ENCODE measurements around the gene OTOGL. TPM values are rescaled to one million over a fixed set of nuclear protein-coding genes. Genes with fewer than 3 reads are reported as not detected.

Gene OTOGL
- total and polyA plus RNA-seq, 10 donors, result 0.09 to 0.88 (median 0.23) TPM; not detected in 1

GRCh38 chr12:80156306-80156705, 57.0 kb downstream of the OTOGL start:
- TF ChIP-seq POLR2A (IDR thresholded peaks at IDR 0.05), result no peak
- no peak for TF ChIP-seq POLR2AphosphoS5 (IDR thresholded peaks at IDR 0.05)
- no peak for TF ChIP-seq CTCF (IDR thresholded peaks at IDR 0.05 in 8 of 11, conservative IDR thresholded peaks at IDR 0.05 in 3 of 11)
- no peaks in the 10 kb centered on the region for H3K27me3 ChIP-seq (replicated peaks in 1 of 7)
- WGBS, 5 donors, result 85 to 88% (median 86%) methylated on average over 5 of the region's 5 CpGs
- H3K4me3 ChIP-seq, result no peak overlapping the region
- no peak overlapping the region for H3K27ac ChIP-seq
- no peaks in the 10 kb centered on the region for H3K9me3 ChIP-seq
- H3K36me3 ChIP-seq, result no peaks in the 10 kb centered on the region
- intact Hi-C loops (cut with DNase I; ENCODE audit: low total_unique reads), result no loop called here
- no peak for DNase-seq
- H3K4me1 ChIP-seq, result no peaks in the 10 kb centered on the region

- Histone ChIP-seq H3K36me3 (no peaks in the 10 kb centered on the region), H3K9me3 (no peaks in the 10 kb centered on the region), H3K27me3 (replicated peaks in 1 of 7) (no peaks in the 10 kb centered on the region), H3K4me1 (no peaks in the 10 kb centered on the region), H3K27ac (no peak overlapping the region), H3K4me3 (no peak overlapping the region)
- intact Hi-C loops (cut with DNase I; ENCODE audit: low total_unique reads), result no loop called here
- WGBS, 5 donors, result 55 to 75% (median 71%) methylated on average over 2 of the region's 2 CpGs
- no peak for TF ChIP-seq CTCF (IDR thresholded peaks at IDR 0.05 in 8 of 11, conservative IDR thresholded peaks at IDR 0.05 in 3 of 11)
- TF ChIP-seq POLR2A (IDR thresholded peaks at IDR 0.05), result no peak
- TF ChIP-seq POLR2AphosphoS5 (IDR thresholded peaks at IDR 0.05), result no peak
- DNase-seq, result no peak
These were observed 58.3 kb downstream of the OTOGL start for GRCh38 chr12:80157645-80158044.

GRCh38 chr12:80161612-80162011, 62.3 kb downstream of the OTOGL start:
- no peak overlapping the region for H3K4me3 ChIP-seq
- intact Hi-C loops (cut with DNase I; ENCODE audit: low total_unique reads), result no loop called here
- no peaks in the 10 kb centered on the region for H3K36me3 ChIP-seq
- no peaks in the 10 kb centered on the region for H3K9me3 ChIP-seq
- H3K27me3 ChIP-seq (replicated peaks in 1 of 7), result no peaks in the 10 kb centered on the region
- H3K27ac ChIP-seq, result no peak overlapping the region
- no peaks in the 10 kb centered on the region for H3K4me1 ChIP-seq
- 68 to 87% (median 79%) methylated on average over 4 of the region's 4 CpGs for WGBS, 5 donors
- no peak for DNase-seq
- TF ChIP-seq POLR2AphosphoS5 (IDR thresholded peaks at IDR 0.05) (no peak), POLR2A (IDR thresholded peaks at IDR 0.05) (no peak), CTCF (IDR thresholded peaks at IDR 0.05 in 8 of 11, conservative IDR thresholded peaks at IDR 0.05 in 3 of 11) (no peak)

- Histone ChIP-seq H3K4me3 (no peak overlapping the region), H3K27me3 (replicated peaks in 1 of 7) (no peaks in the 10 kb centered on the region), H3K4me1 (no peaks in the 10 kb centered on the region), H3K9me3 (no peaks in the 10 kb centered on the region), H3K36me3 (no peaks in the 10 kb centered on the region), H3K27ac (no peak overlapping the region)
- TF ChIP-seq POLR2A (IDR thresholded peaks at IDR 0.05), result no peak
- TF ChIP-seq CTCF (IDR thresholded peaks at IDR 0.05 in 8 of 11, conservative IDR thresholded peaks at IDR 0.05 in 3 of 11), result no peak
- TF ChIP-seq POLR2AphosphoS5 (IDR thresholded peaks at IDR 0.05), result no peak
- intact Hi-C loops (cut with DNase I; ENCODE audit: low total_unique reads), result no loop called here
- 42 to 53% (median 49%) methylated on average over 2 of the region's 2 CpGs for WGBS, 5 donors
- no peak for DNase-seq
These were observed 62.8 kb downstream of the OTOGL start for GRCh38 chr12:80162177-80162576.
